Measurements from ENCODE around the gene GRB7.

The GRB7 gene

DNA sequence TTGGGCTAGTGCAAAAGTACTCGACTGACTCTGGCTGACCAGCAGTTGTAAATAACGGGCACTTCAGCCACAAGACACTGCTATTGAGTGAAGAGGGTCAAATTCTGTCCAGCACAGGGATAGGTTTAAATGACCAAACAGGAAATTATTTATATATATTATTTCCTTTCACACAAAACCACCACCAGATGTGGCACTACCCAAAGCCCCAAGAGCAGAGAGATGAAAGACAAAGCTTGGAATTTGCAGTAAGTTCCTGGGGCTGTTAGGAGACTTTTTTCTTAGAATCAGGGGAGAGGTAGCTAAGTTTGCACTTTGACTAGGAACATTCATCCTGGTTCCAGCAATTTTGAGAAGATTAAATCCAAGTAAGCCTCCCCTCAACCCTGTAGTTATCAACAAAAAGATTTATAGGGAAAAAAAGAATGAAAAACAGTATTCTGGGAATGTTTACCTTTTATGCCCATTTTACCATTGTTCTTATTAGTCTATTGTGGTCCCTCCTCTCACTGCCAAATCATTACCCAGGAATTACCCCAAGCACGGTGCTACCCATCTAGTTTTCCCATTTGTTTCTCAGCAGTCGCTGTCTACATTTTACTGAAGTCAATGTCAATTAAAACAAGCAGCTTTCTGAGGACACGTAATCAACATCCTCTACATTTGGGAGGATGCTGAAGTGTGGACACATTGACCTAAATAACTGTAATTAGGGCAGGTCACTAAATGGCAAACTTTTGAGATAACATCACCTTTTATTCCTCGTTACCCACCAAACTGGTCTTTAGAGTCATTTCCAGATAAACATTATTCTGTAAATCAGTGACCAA is 43.5 kb downstream of the GRB7 start:
- FAIRE-seq: peak; percentile 45
- no peak for DNase-seq (ENCODE audit: insufficient read length, low spot score)

DNA sequence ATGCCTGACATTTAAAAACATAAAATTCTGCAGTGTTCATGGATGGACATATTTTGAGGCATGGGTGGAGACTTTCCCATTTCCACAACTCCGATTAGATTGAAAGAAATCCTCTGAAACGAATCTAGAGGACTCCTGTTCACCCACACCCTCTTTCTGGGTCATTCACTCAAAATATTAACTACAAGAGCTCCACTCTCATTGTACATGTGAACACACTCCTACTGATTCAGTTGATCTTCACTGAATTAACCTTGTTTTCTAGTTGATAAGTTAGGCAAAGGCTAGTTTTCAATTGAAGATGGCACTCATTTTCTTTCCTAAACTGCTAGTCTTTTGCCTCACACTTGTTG is 44.1 kb downstream of the GRB7 start:
- DNase-seq (ENCODE audit: insufficient read length, low spot score): no peak
- FAIRE-seq: peak; percentile 78
- TF ChIP-seq POLR2A (IDR thresholded peaks at IDR 0.05; ENCODE audit: low read depth, low read length) (no peak), POU2F2 (IDR thresholded peaks at IDR 0.05; ENCODE audit: low read depth, low read length) (no peak), POLR2AphosphoS5 (IDR thresholded peaks at IDR 0.05; ENCODE audit: low read depth, low read length) (no peak), SPI1 (IDR thresholded peaks at IDR 0.05; ENCODE audit: low read depth, low read length) (no peak), PAX5 (IDR thresholded peaks at IDR 0.05; ENCODE audit: insufficient read depth, low read length, severe bottlenecking) (no peak), TAF1 (IDR thresholded peaks at IDR 0.05; ENCODE audit: low read depth, low read length) (no peak)

More for the DNA sequence above, 43.5 kb downstream of the GRB7 start:
- TF ChIP-seq POU2F2 (IDR thresholded peaks at IDR 0.05; ENCODE audit: low read depth, low read length): no peak
- no peak for TF ChIP-seq SPI1 (IDR thresholded peaks at IDR 0.05; ENCODE audit: low read depth, low read length)
- TF ChIP-seq TAF1 (IDR thresholded peaks at IDR 0.05; ENCODE audit: low read depth, low read length): no peak
- TF ChIP-seq POLR2AphosphoS5 (IDR thresholded peaks at IDR 0.05; ENCODE audit: low read depth, low read length): no peak
- no peak for TF ChIP-seq POLR2A (IDR thresholded peaks at IDR 0.05; ENCODE audit: low read depth, low read length)

DNA sequence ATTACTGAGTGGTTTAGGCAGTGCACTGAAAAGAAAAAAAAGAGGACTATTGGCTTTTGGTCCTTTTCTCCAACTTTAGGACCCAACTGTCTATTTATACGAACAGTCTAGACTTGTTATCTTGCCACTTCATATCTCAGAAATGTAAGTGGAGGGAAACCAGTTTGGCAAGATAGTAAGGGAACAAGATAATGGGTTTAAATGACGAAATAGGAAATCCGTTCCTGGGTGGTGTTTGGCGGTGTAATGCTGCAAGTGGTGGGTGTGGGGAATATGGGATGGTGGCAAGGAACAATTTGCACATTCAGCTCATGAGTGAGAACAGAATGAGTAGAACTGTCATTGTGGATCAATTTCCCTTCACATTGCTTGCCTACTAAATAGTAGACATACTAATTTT is 44.7 kb downstream of the GRB7 start:
- no peak for DNase-seq (ENCODE audit: insufficient read length, low spot score)
- FAIRE-seq: peak; percentile 72
- TF ChIP-seq SPI1 (IDR thresholded peaks at IDR 0.05; ENCODE audit: low read depth, low read length): no peak
- TF ChIP-seq PAX5 (IDR thresholded peaks at IDR 0.05; ENCODE audit: insufficient read depth, low read length, severe bottlenecking): no peak
- no peak for TF ChIP-seq TAF1 (IDR thresholded peaks at IDR 0.05; ENCODE audit: low read depth, low read length)
- no peak for TF ChIP-seq POLR2AphosphoS5 (IDR thresholded peaks at IDR 0.05; ENCODE audit: low read depth, low read length)
- TF ChIP-seq POLR2A (IDR thresholded peaks at IDR 0.05; ENCODE audit: low read depth, low read length): no peak
- no peak for TF ChIP-seq POU2F2 (IDR thresholded peaks at IDR 0.05; ENCODE audit: low read depth, low read length)

DNA sequence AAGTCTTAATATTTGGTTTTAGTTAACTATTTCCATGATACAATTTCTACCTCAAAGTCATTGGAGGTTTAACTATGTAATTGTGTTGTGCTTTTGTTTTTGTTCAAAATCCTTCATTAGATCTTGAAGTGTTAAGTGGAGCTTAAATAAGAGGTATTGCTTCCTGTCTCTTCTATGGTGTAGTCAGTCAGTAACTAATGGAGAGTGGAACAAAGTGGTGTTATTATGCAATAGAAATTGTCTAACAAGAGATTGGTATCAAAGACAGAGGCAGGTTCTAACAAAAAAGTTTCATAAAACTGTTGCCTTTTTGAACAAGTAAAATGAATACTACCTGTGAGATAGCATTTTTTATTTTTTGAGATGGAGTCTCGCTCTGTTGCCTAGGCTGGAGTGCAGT is 45.2 kb downstream of the GRB7 start:
- no peak for TF ChIP-seq POLR2AphosphoS5 (IDR thresholded peaks at IDR 0.05; ENCODE audit: low read depth, low read length)
- TF ChIP-seq TAF1 (IDR thresholded peaks at IDR 0.05; ENCODE audit: low read depth, low read length): no peak
- TF ChIP-seq PAX5 (IDR thresholded peaks at IDR 0.05; ENCODE audit: insufficient read depth, low read length, severe bottlenecking): no peak
- no peak for TF ChIP-seq POLR2A (IDR thresholded peaks at IDR 0.05; ENCODE audit: low read depth, low read length)
- no peak for TF ChIP-seq SPI1 (IDR thresholded peaks at IDR 0.05; ENCODE audit: low read depth, low read length)
- no peak for TF ChIP-seq POU2F2 (IDR thresholded peaks at IDR 0.05; ENCODE audit: low read depth, low read length)
- FAIRE-seq: no peak
- no peak for DNase-seq (ENCODE audit: insufficient read length, low spot score)

DNA sequence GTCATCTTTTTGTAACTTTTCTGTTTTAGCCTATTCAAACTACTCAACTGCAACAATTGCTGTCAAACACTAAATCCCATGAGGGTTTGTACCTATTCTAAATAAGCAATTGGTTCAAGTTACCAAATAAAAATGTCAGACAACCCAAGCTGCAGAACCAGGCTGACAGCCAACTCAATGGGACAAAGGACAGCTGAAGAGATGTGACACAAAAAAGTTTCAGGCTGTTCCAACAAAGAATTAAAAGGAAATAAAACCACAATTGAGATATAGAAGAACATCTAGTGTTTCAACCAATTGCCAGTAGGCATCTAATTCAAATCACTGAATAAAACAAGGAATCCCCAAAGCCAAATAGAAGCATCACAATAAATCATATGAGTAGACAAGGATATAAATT is 49.3 kb downstream of the GRB7 start:
- peak; percentile 75 for FAIRE-seq
- TF ChIP-seq TAF1 (IDR thresholded peaks at IDR 0.05; ENCODE audit: low read depth, low read length) (no peak), POLR2A (IDR thresholded peaks at IDR 0.05; ENCODE audit: low read depth, low read length) (no peak), POU2F2 (IDR thresholded peaks at IDR 0.05; ENCODE audit: low read depth, low read length) (no peak)
- DNase-seq (ENCODE audit: insufficient read length, low spot score): no peak

DNA sequence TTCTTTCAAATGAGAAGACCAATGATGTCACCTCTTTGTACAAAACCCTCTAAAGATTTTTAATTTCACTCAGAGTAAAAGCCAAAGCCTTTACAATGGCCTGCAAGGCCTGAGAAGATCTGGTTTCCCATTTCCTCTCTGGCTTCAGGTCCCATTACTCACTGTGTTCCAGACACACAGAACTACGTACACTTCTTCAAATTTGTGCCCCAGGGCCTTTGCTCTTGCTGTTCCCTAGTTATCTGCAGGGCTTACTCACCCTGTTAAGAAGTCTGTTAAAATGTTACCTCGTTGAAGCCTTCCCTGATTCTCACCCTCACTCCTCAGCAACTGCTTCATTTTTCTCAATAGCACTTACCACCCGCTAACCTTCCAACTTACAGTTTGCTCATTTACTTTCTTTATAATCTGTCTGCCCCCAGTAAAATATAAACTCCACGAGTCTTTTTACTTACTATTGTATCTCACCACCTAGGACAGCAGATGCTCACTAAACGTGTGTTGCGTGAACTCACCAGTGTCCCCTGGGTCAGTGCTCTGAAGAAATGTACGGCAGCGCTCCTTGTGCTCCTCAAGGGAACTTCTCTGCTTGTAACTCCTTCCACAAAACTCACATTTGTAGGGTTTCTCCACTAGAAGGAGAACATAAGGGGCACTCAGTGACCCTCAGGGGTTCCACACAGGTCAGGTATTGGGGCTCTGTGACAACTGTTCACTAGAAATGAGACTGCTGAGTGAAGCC is 50.2 kb downstream of the GRB7 start:
- TF ChIP-seq POLR2A (IDR thresholded peaks at IDR 0.05; ENCODE audit: low read depth, low read length): no peak
- TF ChIP-seq POU2F2 (IDR thresholded peaks at IDR 0.05; ENCODE audit: low read depth, low read length): no peak
- TF ChIP-seq PAX5 (IDR thresholded peaks at IDR 0.05; ENCODE audit: insufficient read depth, low read length, severe bottlenecking): no peak
- no peak for TF ChIP-seq POLR2AphosphoS5 (IDR thresholded peaks at IDR 0.05; ENCODE audit: low read depth, low read length)
- TF ChIP-seq SPI1 (IDR thresholded peaks at IDR 0.05; ENCODE audit: low read depth, low read length): no peak
- no peak for TF ChIP-seq TAF1 (IDR thresholded peaks at IDR 0.05; ENCODE audit: low read depth, low read length)
- FAIRE-seq: no peak
- no peak for DNase-seq (ENCODE audit: insufficient read length, low spot score)

DNA sequence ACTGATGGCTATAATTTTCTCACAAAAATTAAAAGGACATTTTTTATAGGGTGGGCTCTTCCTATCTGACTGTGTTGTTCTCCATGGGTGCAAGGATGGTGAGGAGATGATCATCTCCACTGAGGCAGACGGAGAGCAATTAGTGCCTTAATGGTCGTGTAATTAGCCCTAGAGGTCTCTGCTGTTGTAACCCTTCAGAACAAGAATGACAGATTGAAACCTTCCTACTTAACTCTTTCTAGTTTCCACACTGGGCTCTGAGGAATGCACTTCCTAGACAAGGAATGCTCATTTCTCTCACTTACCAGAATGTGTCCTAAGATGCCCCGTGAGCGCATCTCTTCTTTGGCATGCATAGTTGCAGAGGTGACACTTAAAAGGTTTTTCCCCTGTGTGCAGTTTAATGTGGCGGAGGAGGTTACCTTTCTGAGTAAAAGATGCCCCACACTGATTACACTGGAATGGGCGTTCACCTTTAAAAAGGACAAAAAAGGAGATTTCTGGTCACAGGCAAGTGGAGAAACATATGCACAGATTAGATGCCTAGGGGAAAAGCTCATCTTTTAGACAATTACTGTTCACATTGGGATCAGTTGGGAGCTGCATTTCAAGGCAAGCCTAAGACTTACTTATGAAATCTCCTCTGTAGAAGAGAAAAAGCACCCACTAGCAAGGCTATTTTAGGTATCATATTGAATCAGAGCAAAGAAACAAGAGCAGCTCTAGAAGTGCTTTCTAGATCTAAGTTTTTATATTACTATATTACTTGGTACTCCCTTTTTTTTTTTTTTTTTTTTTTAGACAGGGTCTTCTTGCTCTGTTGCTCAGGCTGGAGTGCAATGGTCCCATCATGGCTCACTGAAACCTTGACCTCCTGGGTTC is 53.6 kb downstream of the GRB7 start:
- FAIRE-seq (peak; percentile 81), DNase-seq (ENCODE audit: insufficient read length, low spot score) (no peak)
- TF ChIP-seq POLR2A (IDR thresholded peaks at IDR 0.05; ENCODE audit: low read depth, low read length) (no peak), SPI1 (IDR thresholded peaks at IDR 0.05; ENCODE audit: low read depth, low read length) (no peak), POLR2AphosphoS5 (IDR thresholded peaks at IDR 0.05; ENCODE audit: low read depth, low read length) (no peak), PAX5 (IDR thresholded peaks at IDR 0.05; ENCODE audit: insufficient read depth, low read length, severe bottlenecking) (no peak), POU2F2 (IDR thresholded peaks at IDR 0.05; ENCODE audit: low read depth, low read length) (no peak), TAF1 (IDR thresholded peaks at IDR 0.05; ENCODE audit: low read depth, low read length) (no peak)

DNA sequence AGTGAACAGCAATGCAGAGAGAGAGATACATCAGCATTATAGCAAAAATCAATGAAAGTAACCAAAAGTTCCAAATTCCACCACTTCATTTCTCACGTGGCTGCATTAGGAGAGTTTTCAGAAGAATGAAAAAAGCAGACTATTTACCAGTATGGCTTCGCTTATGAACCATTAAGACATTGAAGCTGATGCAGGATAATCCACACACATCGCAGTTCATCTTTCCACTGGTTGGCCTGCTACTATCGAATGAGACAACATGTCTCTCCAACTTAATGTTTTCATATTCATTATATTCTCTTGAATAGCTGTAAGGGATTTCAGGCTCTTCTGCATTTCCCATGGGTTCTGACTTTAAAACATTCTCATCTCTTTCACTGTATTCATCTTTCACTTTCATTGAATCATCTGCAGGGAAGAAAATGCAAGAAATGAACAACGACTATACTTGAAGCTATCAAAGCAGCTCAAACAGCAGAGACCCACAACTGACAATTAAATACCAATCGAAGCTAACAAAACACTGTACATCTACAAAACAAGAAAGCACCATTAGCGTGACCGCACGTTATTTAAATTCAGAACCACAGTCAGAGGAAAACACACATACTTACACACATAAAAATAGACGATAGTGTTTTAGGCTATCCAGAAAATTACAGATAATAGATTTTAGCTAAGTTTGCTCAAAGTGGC is 54.9 kb downstream of the GRB7 start:
- DNase-seq (ENCODE audit: insufficient read length, low spot score) (no peak), FAIRE-seq (peak; percentile 92)
- TF ChIP-seq POU2F2 (IDR thresholded peaks at IDR 0.05; ENCODE audit: low read depth, low read length) (no peak), SPI1 (IDR thresholded peaks at IDR 0.05; ENCODE audit: low read depth, low read length) (no peak), PAX5 (IDR thresholded peaks at IDR 0.05; ENCODE audit: insufficient read depth, low read length, severe bottlenecking) (no peak), TAF1 (IDR thresholded peaks at IDR 0.05; ENCODE audit: low read depth, low read length) (no peak), POLR2A (IDR thresholded peaks at IDR 0.05; ENCODE audit: low read depth, low read length) (no peak), POLR2AphosphoS5 (IDR thresholded peaks at IDR 0.05; ENCODE audit: low read depth, low read length) (no peak)

Measured in GM12891 (cell line).